Tibial nerve (tissue), 4 donors: ENCODE measurements around the gene SLC16A12. TPM values are rescaled to one million over a fixed set of nuclear protein-coding genes. Genes with fewer than 3 reads are reported as not detected.

ENCODE experiments used
- DNase-seq, 2 donors: peaks; one replicate each; pipeline ENCODE4 v3.0.0-alpha.2; 2019; ENCODE audit warnings: low spot score in 2 of 2
- H3K27ac ChIP-seq, 4 donors: fragments of 200-600 bp; sonication (generic) in 3 of 4; one replicate each; pipeline ENCODE4 v1.5.1; 2017 to 2019; ENCODE audit warnings: mild to moderate bottlenecking in 1 of 4
- H3K27me3 ChIP-seq, 2 donors: fragments of 200-600 bp; sonication (generic) in 1 of 2; one replicate each; pipeline versions ENCODE4 v1.5.1 to v1.6.0; 2017 to 2019
- H3K36me3 ChIP-seq, 3 donors: fragments of 200-600 bp; sonication (generic); one replicate each; pipeline ENCODE4 v1.5.1; 2018 to 2019
- H3K4me1 ChIP-seq, 4 donors: fragments of 200-600 bp; sonication (generic) in 3 of 4; one replicate each; pipeline ENCODE4 v1.5.1; 2017 to 2019
- H3K4me3 ChIP-seq, 4 donors: fragments of 200-600 bp; sonication (generic) in 3 of 4; one replicate each; pipeline ENCODE4 v1.5.1; 2017 to 2019; ENCODE audit warnings: mild to moderate bottlenecking in 1 of 4, moderate library complexity in 1 of 4
- H3K9me3 ChIP-seq, 4 donors: fragments of 200-600 bp; sonication (generic) in 3 of 4; one replicate each; pipeline ENCODE4 v1.5.1; 2017 to 2019
- EP300 ChIP-seq, 2 donors: sonication (generic); formaldehyde crosslinking; IDR thresholded peaks; one replicate each; pipeline ENCODE4 v1.6.1; 2017; ENCODE audit warnings: antibody characterized with exemption in 2 of 2, mild to moderate bottlenecking in 1 of 2
- POLR2A ChIP-seq, 2 donors: fragments of 450-650 bp; IDR thresholded peaks; one replicate each; pipeline ENCODE4 v1.6.1; 2017; ENCODE audit warnings: antibody characterized with exemption in 2 of 2, mild to moderate bottlenecking in 2 of 2, moderate library complexity in 2 of 2
- WGBS, 2 donors: methylation state at CpG; one replicate each; pipeline ENCODE4 v1.1.5; 2018; 5-methylcytosine and 5-hydroxymethylcytosine counted together
- total RNA-seq, 4 donors: library from RNA; depleted of rRNA; stranded (reverse); fragments of >200 nt; gene quantifications; one replicate each; pipeline ENCODE4 v1.1.0, GENCODE V29; 2016
- TF ChIP-seq, protein P1 (sequence below), 5 experiments: fragments of 200-600 bp in 3 of 5; fragments of 450-650 bp in 2 of 5; sonication (generic) in 3 of 5; IDR thresholded peaks; one replicate each; pipeline ENCODE4 v1.5.1; 2016 to 2019; ENCODE audit warnings: antibody characterized with exemption in 5 of 5, mild to moderate bottlenecking in 3 of 5, moderate library complexity in 2 of 5

The SLC16A12 gene
- total RNA-seq, 4 donors from 2014 or later = 25.8 to 45.4 (median 42.8) TPM

DNA sequence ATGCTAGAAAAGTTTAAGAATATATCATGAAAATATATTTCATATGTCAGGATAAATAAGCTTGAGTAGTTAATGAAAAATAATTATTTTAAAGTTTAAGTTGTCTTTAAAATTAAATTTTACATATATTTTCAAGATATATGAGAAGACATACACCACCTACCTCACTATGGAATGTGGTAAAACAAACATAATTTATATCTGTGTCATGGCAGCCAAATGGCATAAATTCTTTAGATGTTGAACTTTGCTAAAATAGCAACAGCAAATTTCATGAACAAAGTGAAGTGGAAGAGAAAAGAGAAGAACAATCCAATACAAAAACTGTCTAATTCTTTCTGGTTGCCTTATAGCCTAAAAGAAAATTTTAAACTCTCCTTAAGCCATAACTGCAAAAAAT is 39.6 kb upstream of the SLC16A12 start:
- TF ChIP-seq POLR2A (IDR thresholded peaks at IDR 0.05) (no peak), EP300 (IDR thresholded peaks at IDR 0.05) (no peak)
- TF ChIP-seq, protein P1, sequence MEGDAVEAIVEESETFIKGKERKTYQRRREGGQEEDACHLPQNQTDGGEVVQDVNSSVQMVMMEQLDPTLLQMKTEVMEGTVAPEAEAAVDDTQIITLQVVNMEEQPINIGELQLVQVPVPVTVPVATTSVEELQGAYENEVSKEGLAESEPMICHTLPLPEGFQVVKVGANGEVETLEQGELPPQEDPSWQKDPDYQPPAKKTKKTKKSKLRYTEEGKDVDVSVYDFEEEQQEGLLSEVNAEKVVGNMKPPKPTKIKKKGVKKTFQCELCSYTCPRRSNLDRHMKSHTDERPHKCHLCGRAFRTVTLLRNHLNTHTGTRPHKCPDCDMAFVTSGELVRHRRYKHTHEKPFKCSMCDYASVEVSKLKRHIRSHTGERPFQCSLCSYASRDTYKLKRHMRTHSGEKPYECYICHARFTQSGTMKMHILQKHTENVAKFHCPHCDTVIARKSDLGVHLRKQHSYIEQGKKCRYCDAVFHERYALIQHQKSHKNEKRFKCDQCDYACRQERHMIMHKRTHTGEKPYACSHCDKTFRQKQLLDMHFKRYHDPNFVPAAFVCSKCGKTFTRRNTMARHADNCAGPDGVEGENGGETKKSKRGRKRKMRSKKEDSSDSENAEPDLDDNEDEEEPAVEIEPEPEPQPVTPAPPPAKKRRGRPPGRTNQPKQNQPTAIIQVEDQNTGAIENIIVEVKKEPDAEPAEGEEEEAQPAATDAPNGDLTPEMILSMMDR (IDR thresholded peaks at IDR 0.05) = no peak
- H3K4me1 ChIP-seq = no peaks in the 10 kb centered on the region
- peaks cover 0 to 3% (median 0%) of the 10 kb centered on the region in 4 donors for H3K9me3 ChIP-seq
- no peaks in the 10 kb centered on the region for H3K27me3 ChIP-seq
- no peak for DNase-seq
- no peak overlapping the region for H3K27ac ChIP-seq
- no peak overlapping the region for H3K4me3 ChIP-seq
- H3K36me3 ChIP-seq = no peaks in the 10 kb centered on the region

DNA sequence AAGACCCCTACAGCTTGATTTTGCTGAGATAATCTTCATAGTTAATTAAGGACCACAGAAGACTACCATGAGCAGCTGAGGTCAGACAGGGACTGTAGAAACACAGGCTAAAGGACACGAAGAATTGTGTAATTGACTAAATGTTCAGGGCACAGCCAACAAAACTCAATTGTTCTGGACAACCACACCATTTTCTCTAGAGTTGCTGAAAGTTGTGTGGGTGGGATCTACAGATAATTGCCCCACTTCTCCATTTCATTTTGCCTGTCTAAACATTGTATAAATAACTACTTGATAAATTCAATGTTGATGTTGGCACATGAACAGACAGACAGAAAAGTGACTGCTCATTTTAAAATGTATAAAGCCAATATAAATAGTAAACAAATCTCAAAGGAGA is 39.0 kb upstream of the SLC16A12 start:
- 16 to 17% methylated on average over 1 of the region's 1 CpG for WGBS, 2 donors
- peaks cover 0 to 3% (median 0%) of the 10 kb centered on the region in 4 donors for H3K9me3 ChIP-seq
- no peaks in the 10 kb centered on the region for H3K27me3 ChIP-seq
- H3K4me1 ChIP-seq = no peaks in the 10 kb centered on the region
- TF ChIP-seq, protein P1 (IDR thresholded peaks at IDR 0.05) = no peak
- TF ChIP-seq EP300 (IDR thresholded peaks at IDR 0.05) = no peak
- H3K4me3 ChIP-seq = no peak overlapping the region
- H3K36me3 ChIP-seq = no peaks in the 10 kb centered on the region
- no peak overlapping the region for H3K27ac ChIP-seq
- DNase-seq = no peak

DNA sequence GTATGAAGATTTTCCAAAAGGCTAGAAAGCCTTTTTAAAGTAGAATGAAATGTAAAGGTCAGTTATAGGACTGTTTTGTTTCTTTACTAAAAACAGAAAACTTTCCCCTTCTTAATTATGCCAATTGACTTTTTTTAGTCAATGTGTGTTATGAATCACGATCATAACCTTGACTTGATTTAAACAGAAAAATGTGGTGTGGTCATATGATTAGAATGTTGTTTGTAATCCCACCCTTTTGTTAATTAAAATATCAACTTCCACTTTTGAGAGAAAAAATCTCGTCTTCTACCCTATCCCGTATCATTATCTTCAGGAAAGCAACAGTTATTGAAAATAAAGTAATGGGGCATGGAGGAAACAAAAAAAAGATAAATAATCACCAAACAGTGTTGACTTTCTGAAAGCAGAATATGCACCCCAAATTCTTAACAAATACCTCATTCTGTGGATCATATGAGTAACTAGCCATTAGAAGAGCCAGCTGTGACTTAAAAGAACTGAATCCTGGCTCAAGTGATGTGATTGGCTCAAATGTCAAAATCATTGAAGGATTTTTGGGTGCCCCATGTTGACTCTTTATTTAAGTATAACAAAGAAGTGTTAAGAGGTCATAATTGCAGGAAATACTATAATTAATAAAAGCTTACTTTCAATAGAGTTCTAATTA is 32.3 kb upstream of the SLC16A12 start:
- Histone ChIP-seq H3K36me3 (no peaks in the 10 kb centered on the region), H3K4me1 (peaks cover 0 to 8% (median 0%) of the 10 kb centered on the region in 4 donors), H3K9me3 (no peaks in the 10 kb centered on the region), H3K27me3 (no peaks in the 10 kb centered on the region), H3K4me3 (no peak overlapping the region), H3K27ac (no peak overlapping the region)
- no peak for TF ChIP-seq EP300 (IDR thresholded peaks at IDR 0.05)
- TF ChIP-seq, protein P1 (IDR thresholded peaks at IDR 0.05) = no peak
- TF ChIP-seq POLR2A (IDR thresholded peaks at IDR 0.05) = no peak
- 42 to 61% methylated on average over 3 of the region's 3 CpGs for WGBS, 2 donors
- DNase-seq = no peak

DNA sequence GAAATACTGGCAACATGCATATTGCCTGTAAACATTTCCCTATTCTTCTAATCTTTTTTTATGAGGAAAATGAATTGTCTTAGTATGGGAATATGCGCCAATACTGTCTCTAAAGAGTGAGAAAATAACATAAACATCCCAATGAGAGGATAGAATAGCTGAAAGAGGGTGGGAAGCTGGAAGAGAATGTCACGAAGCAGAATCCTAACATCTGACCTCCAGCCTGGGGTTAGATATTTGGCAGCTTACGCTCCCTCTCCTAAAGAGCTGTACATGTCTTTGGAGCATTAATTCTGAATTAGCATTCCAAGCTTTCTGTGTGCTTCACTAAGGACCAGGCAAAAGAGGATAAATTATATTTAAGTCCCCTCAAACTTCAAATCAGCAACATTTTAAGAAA is 31.6 kb upstream of the SLC16A12 start:
- H3K4me1 ChIP-seq = peaks cover 0 to 8% (median 0%) of the 10 kb centered on the region in 4 donors
- TF ChIP-seq EP300 (IDR thresholded peaks at IDR 0.05) (no peak), POLR2A (IDR thresholded peaks at IDR 0.05) (no peak)
- TF ChIP-seq, protein P1 (IDR thresholded peaks at IDR 0.05) = no peak
- no peaks in the 10 kb centered on the region for H3K9me3 ChIP-seq
- no peak overlapping the region for H3K4me3 ChIP-seq
- H3K27ac ChIP-seq = no peak overlapping the region
- no peaks in the 10 kb centered on the region for H3K27me3 ChIP-seq
- no peaks in the 10 kb centered on the region for H3K36me3 ChIP-seq
- 37 to 45% methylated on average over 3 of the region's 3 CpGs for WGBS, 2 donors
- no peak for DNase-seq

DNA sequence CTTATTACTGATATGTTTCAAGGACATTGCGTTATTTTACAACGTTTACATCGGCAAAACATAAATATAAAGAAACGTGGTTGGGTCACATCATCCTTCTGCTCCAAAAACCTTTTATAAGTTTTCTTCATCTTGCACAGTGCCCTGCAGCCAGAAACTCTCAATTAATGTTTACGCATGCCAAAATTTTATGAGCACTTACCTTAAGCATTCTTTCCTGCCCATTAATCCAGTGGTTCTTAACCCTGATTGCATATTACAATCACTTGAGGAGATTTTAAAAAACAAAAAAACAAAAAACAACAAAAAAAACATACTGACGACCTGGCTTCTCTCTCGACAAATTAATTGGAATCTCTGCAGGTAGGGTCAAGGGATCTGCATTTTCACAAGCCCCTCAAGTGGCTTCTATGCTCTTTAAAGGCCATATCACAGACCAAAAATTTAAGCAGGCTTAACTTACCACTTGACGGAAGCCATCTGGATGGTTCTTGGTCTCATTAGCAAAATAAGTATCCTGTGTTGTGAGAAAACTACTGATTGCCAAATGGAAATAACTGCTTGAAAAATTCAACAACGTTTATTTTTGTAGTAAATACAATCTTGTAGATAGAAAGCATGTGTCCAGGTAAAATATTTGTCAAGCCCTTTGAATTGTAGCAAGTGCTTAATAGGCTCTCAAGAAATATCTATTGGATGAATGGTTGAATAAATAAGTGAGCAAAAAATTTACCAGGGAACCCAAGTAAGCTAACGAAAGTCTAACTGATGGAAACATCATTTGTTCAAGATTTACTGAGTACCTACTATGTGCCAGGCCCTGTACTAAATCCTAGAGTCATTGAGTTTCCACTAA is 30.9 kb upstream of the SLC16A12 start:
- Histone ChIP-seq H3K4me1 (peaks cover 0 to 8% (median 0%) of the 10 kb centered on the region in 4 donors), H3K4me3 (no peak overlapping the region), H3K27me3 (no peaks in the 10 kb centered on the region), H3K27ac (no peak overlapping the region), H3K36me3 (no peaks in the 10 kb centered on the region), H3K9me3 (no peaks in the 10 kb centered on the region)
- TF ChIP-seq EP300 (IDR thresholded peaks at IDR 0.05) (no peak), POLR2A (IDR thresholded peaks at IDR 0.05) (no peak)
- TF ChIP-seq, protein P1 (IDR thresholded peaks at IDR 0.05) = no peak
- DNase-seq = no peak
- WGBS, 2 donors = 70 to 73% methylated on average over 10 of the region's 10 CpGs
